Neural cell (in vitro differentiated cells): ENCODE data around the gene SMIM43.

Source experiments
- CTCF ChIP-seq: fragments of 450-650 bp; IDR thresholded peaks from 2 replicates; pipeline ENCODE4 v1.5.1; 2014; ENCODE audit warnings: antibody characterized with exemption, mild to moderate bottlenecking, moderate library complexity; ENCODE audit not compliant: poor library complexity, severe bottlenecking
- EP300 ChIP-seq: fragments of 450-650 bp; conservative IDR thresholded peaks from 2 replicates; pipeline ENCODE4 v1.6.1; 2014; ENCODE audit warnings: antibody characterized with exemption, mild to moderate bottlenecking, moderate library complexity; ENCODE audit not compliant: poor library complexity, severe bottlenecking
- EZH2 ChIP-seq: fragments of 200-600, 300-800 bp; shearing (Covaris generic), sonication (generic); IDR thresholded peaks from 2 replicates; pipeline ENCODE4 v1.6.1; 2014; ENCODE audit warnings: antibody characterized with exemption, low read length, borderline replicate concordance, mild to moderate bottlenecking; ENCODE audit not compliant: insufficient read depth, poor library complexity, severe bottlenecking
- MXI1 ChIP-seq: fragments of 450-650 bp; conservative IDR thresholded peaks from 2 replicates; pipeline ENCODE4 v1.6.1; 2014; ENCODE audit warnings: antibody characterized with exemption, mild to moderate bottlenecking; ENCODE audit not compliant: poor library complexity, severe bottlenecking
- POLR2AphosphoS5 ChIP-seq: IDR thresholded peaks from 2 replicates; pipeline ENCODE4 v1.6.1; 2012
- RAD21 ChIP-seq: fragments of 450-650 bp; conservative IDR thresholded peaks from 2 replicates; pipeline ENCODE4 v1.6.1; 2014; ENCODE audit warnings: antibody characterized with exemption, mild to moderate bottlenecking, moderate library complexity
- REST ChIP-seq: IDR thresholded peaks from 2 replicates; pipeline ENCODE4 v1.6.1; 2012; ENCODE audit warnings: borderline replicate concordance
- SMC3 ChIP-seq: fragments of 450-650 bp; conservative IDR thresholded peaks from 2 replicates; pipeline ENCODE4 v1.6.1; 2014; ENCODE audit warnings: antibody characterized with exemption, mild to moderate bottlenecking, moderate library complexity; ENCODE audit not compliant: poor library complexity
- TAF1 ChIP-seq: IDR thresholded peaks from 2 replicates; pipeline ENCODE4 v1.6.1; 2012; ENCODE audit warnings: low read depth

- TF ChIP-seq EP300: no peak
- no peak for TF ChIP-seq CTCF
- TF ChIP-seq POLR2AphosphoS5: no peak
- no peak for TF ChIP-seq EZH2
- TF ChIP-seq REST: no peak
- TF ChIP-seq SMC3: no peak
- no peak for TF ChIP-seq RAD21
- no peak for TF ChIP-seq TAF1
- TF ChIP-seq MXI1: no peak
These were observed 29.7 kb upstream of the SMIM43 start for GRCh38 chr4:121794505-121795188.
